Heart left ventricle (tissue), 16 donors: ENCODE data around the gene TVP23C. TPM values are rescaled to one million over a fixed set of nuclear protein-coding genes. Genes with fewer than 3 reads are reported as not detected.

ENCODE experiments used
- ATAC-seq, 4 donors: fragments of 200-7000 bp; cut with Tn5 transposase; one replicate each; pipeline ENCODE4 v1.9.1; 2020 to 2022; ENCODE audit warnings: moderate library complexity in 4 of 4, mild to moderate bottlenecking in 3 of 4, moderate number of reproducible peaks in 1 of 4
- DNase-seq, 5 donors: peaks; one replicate each; pipeline ENCODE4 v3.0.0-alpha.2; 2020
- H3K27ac ChIP-seq, 12 donors: fragments of 200-600 bp; sonication (generic) in 4 of 12; one replicate each; pipeline versions ENCODE4 v1.5.0 to v1.8.0; 2016 to 2022; ENCODE audit warnings: mild to moderate bottlenecking in 2 of 12
- H3K27me3 ChIP-seq, 9 donors: fragments of 200-600 bp; sonication (generic) in 2 of 9; one replicate each; pipeline versions ENCODE4 v1.5.1 to v1.8.0; 2016 to 2022; ENCODE audit warnings: mild to moderate bottlenecking in 3 of 9
- H3K36me3 ChIP-seq, 9 donors: fragments of 200-600 bp; sonication (generic) in 2 of 9; one replicate each; pipeline versions ENCODE4 v1.5.0 to v1.8.0; 2018 to 2022; ENCODE audit warnings: mild to moderate bottlenecking in 2 of 9
- H3K4me1 ChIP-seq, 12 donors: fragments of 200-600 bp; sonication (generic) in 4 of 12; one replicate each; pipeline versions ENCODE4 v1.5.0 to v1.8.0; 2016 to 2022; ENCODE audit warnings: mild to moderate bottlenecking in 3 of 12
- H3K4me3 ChIP-seq, 12 donors: fragments of 200-600 bp; sonication (generic) in 4 of 12; one replicate each; pipeline versions ENCODE4 v1.5.0 to v1.8.0; 2017 to 2022; ENCODE audit warnings: mild to moderate bottlenecking in 9 of 12, moderate library complexity in 4 of 12
- H3K9me3 ChIP-seq, 12 donors: fragments of 200-600 bp; sonication (generic) in 4 of 12; one replicate each; pipeline versions ENCODE4 v1.5.0 to v1.8.0; 2016 to 2022; ENCODE audit warnings: mild to moderate bottlenecking in 1 of 12
- POLR2A ChIP-seq, 2 donors: fragments of 450-650 bp; IDR thresholded peaks; one replicate each; pipeline ENCODE4 v1.6.1; 2017; ENCODE audit warnings: antibody characterized with exemption in 2 of 2, mild to moderate bottlenecking in 2 of 2, moderate library complexity in 2 of 2
- WGBS, 4 donors: extraction: QIAGEN DNeasy Blood & Tissue Kit in 2 of 4; methylation state at CpG; one replicate each; pipeline versions ENCODE4 v1.1.5 to v1.1.7; 2013 to 2018; 5-methylcytosine and 5-hydroxymethylcytosine counted together
- intact Hi-C, 10 donors: fragments of 100-400 bp; cut with DNase I; formaldehyde crosslinking; loops; one replicate each; pipeline versions ENCODE4 v1.11.1 to v1.14.2; 2022
- polyA plus RNA-seq, 2 donors: library from polyadenylated mRNA; stranded (reverse); fragments of 200-250 nt; gene quantifications; one replicate each; pipeline ENCODE4 v1.2.3, GENCODE V29; 2013
- total RNA-seq, 9 donors: library from RNA; depleted of rRNA in 2 of 9; stranded (reverse); fragments of >200 nt in 2 of 9; fragmentation: NEBNext Ultra II Directional in 3 of 9; extraction: Animal tissue kit (Norgen Biotek cat#: 25700) in 3 of 9; gene quantifications; one replicate each; pipeline versions ENCODE4 v1.1.0 to v1.2.4, GENCODE V29; 2016 to 2023
- TF ChIP-seq, protein P1 (sequence below), 12 donors: fragments of 200-600 bp; sonication (generic) in 4 of 12; IDR thresholded peaks; one replicate each; pipeline versions ENCODE4 v1.5.0 to v1.8.0; 2018 to 2022; ENCODE audit warnings: antibody characterized with exemption in 12 of 12, mild to moderate bottlenecking in 5 of 12
- donor health status: ischemic (EF 13 %, LVEDD 7.1; RV severe dilation, severe dysfunction).
- donor health status: healthy with polysubstance abuse.
- donor health status: DM: no; HTN: yes; CAD: no.
- donor health status: DM: no; HTN: no; CAD: no.
- donor health status: ischemic (EF 25% LVEDD 6.9; RV normal size, moderate dysfunction).
- donor health status: ischemic (EF 25% LVEDD 5.7; RV mildly dilated, moderate dysfunction).
- donor health status: healthy.
- donor health status: DM: yes; HTN: yes; CAD: no.
- donor health status: ischemic (EF 35%, LVEDD 5.7; RV mildly dilated, moderate dysfunction).
- donor health status: nonischemic (EF 11% LVEDD 7.7; RV severe dilation, severe dysfunction).
- donor health status: DM: yes; HTN: yes; CAD: no.
- donor health status: PGD.
- donor health status: ischemic (EF 29% LVEDD 5.4; RV normal size, mild dysfunction).
- donor health status: nonischemic (EF 23%, LVEDD 6.1; RV moderate dilation, normal function).

Gene TVP23C
- total and polyA plus RNA-seq, 11 donors: 1.9 to 8.7 (median 5.2) TPM

DNA sequence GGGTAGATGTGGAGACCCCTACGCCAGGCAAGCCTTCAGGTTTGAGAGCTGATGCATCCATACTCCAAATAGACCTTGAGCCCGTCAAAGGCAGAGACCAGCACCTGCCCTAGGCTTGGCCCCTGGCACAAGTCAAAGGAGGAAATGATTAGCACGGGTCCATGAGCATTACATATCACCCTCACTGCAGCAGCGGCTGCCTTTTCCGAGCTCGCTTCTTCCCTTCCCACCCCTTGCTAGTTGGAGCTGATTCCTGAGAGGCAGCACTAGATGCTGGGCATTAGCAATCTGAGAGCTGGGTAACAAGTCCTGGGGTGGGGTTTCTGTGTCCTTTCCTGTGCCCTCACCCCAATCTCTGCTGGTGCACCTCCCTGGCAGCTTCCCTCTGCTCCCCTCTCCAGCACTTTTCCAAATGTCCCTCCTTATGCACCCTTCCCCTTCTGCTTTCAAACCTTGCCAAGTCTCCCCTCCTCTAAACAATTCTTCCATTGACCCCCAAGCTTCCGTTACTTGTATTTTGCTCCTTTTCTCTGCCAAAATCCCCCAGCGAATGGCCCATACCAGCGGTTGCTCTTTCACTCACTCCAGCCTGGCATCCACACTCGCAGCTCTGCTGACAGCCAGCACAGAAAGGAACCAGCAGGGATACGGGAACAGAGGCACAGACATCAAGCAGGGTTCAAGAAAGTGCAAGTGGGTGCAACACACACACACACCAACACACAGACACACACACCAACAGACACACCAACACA lies 98.9 kb downstream of the TVP23C start:
- Histone ChIP-seq H3K36me3 (no peaks in the 10 kb centered on the region), H3K27ac (peak overlapping the region in 4 of 12 donors; percentile 50 to 72 (median 68)), H3K9me3 (no peaks in the 10 kb centered on the region), H3K4me3 (no peak overlapping the region), H3K4me1 (peaks cover 0 to 36% (median 17%) of the 10 kb centered on the region in 12 donors), H3K27me3 (no peaks in the 10 kb centered on the region)
- DNase-seq: no peak
- WGBS, 4 donors: 51 to 61% (median 57%) methylated on average over 11 of the region's 11 CpGs
- ATAC-seq: peak in 2 of 4 donors; percentile 25 to 35
- intact Hi-C loops: no loop called here
- TF ChIP-seq, protein P1, sequence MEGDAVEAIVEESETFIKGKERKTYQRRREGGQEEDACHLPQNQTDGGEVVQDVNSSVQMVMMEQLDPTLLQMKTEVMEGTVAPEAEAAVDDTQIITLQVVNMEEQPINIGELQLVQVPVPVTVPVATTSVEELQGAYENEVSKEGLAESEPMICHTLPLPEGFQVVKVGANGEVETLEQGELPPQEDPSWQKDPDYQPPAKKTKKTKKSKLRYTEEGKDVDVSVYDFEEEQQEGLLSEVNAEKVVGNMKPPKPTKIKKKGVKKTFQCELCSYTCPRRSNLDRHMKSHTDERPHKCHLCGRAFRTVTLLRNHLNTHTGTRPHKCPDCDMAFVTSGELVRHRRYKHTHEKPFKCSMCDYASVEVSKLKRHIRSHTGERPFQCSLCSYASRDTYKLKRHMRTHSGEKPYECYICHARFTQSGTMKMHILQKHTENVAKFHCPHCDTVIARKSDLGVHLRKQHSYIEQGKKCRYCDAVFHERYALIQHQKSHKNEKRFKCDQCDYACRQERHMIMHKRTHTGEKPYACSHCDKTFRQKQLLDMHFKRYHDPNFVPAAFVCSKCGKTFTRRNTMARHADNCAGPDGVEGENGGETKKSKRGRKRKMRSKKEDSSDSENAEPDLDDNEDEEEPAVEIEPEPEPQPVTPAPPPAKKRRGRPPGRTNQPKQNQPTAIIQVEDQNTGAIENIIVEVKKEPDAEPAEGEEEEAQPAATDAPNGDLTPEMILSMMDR (IDR thresholded peaks at IDR 0.05): no peak
- TF ChIP-seq POLR2A (IDR thresholded peaks at IDR 0.05): no peak

DNA sequence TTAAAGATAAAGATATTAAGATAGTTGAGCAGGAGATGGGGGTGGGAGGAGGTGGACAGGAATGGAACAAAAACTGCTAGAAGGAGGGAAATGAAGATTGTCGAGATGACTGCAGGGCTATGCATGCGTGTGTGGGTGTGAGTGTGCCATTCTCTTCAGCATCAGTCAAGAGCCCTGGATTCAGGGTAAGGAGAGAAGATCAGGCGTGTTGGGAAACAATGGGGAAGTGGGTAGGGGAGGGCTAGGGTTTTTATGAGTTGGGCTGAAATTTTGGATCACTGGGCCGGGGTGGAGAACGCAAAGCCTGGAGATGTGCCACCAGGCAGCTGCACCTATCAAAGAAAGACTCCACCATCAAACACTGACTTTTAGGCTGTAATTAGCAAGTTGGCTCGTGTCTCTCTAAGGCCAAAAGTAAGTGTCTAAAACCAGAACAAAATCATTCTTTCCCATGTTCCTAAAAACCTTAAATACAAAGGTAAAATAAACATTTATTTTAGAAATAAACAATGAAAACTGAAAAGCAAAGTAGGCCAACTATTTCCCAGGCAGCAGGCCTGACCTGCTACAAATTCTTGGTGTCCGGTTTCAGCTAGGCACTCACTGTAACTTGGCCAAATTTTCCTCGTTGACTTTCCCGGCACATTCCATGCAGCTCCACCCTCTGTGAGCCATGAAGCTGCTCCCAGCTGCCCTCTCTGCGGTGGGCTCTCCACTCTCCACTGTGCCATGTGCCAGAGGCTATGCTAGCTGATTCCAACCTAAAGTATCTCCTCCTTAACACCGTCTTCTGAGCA lies 100.1 kb downstream of the TVP23C start:
- no peak overlapping the region for H3K4me3 ChIP-seq

DNA sequence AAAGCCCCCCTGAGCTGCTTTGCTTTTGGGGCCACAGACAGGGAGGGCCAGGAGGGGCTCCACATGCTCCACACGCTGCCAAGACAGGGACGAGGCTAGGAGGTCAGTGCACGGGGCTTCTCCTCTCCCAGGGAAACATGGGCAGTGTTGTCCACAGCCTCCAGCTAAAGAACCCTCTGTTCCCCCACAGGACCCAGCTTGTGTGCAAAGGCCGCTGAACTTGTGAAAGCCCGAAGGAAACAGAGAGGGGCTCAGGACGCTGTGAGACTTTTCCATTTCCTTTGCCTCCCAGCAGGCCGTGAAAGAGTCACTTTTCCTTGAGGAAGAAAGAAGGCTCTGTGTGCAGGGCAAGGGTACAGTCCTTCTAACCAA lies 105.6 kb downstream of the TVP23C start:
- 52 to 86% (median 57%) methylated on average over 4 to 7 of the region's 7 CpGs for WGBS, 4 donors
- ATAC-seq (peak; percentile 35 to 57 (median 54)), DNase-seq (peak in 1 of 5 donors; percentile 48)
- Histone ChIP-seq H3K4me1 (peaks cover 0 to 38% (median 19%) of the 10 kb centered on the region in 12 donors), H3K4me3 (peak overlapping the region in 2 of 12 donors; percentile 5 to 23), H3K36me3 (no peaks in the 10 kb centered on the region), H3K27ac (peak overlapping the region; percentile 47 to 87 (median 78)), H3K27me3 (no peaks in the 10 kb centered on the region), H3K9me3 (peaks cover 0 to 11% (median 0%) of the 10 kb centered on the region in 12 donors)
- intact Hi-C loops: loop anchor here in 7 of 10 donors (2.0 to 5.0 kb wide), 4 partner anchors 40 to 195 kb away; no protein-coding TSS in a partner anchor
- no peak for TF ChIP-seq POLR2A (IDR thresholded peaks at IDR 0.05)
- TF ChIP-seq, protein P1 (IDR thresholded peaks at IDR 0.05): no peak

More for the DNA sequence above, 100.1 kb downstream of the TVP23C start:
- intact Hi-C loops: no loop called here
- ATAC-seq (peak; percentile 72 to 87 (median 76)), DNase-seq (peak in 3 of 5 donors; percentile 45 to 50 (median 46))
- peak overlapping the region in 11 of 12 donors; percentile 4 to 72 (median 45) for H3K27ac ChIP-seq
- 43 to 52% (median 48%) methylated on average over 11 of the region's 11 CpGs for WGBS, 4 donors
- H3K36me3 ChIP-seq: no peaks in the 10 kb centered on the region
- peaks cover 0 to 35% (median 21%) of the 10 kb centered on the region in 12 donors for H3K4me1 ChIP-seq
- no peaks in the 10 kb centered on the region for H3K9me3 ChIP-seq
- no peaks in the 10 kb centered on the region for H3K27me3 ChIP-seq
- TF ChIP-seq, protein P1 (IDR thresholded peaks at IDR 0.05): no peak
- no peak for TF ChIP-seq POLR2A (IDR thresholded peaks at IDR 0.05)
